NT2/D1 (cell line): ENCODE results near the gene BAK1.

Source experiments
- SUZ12 ChIP-seq: IDR thresholded peaks from 2 replicates; pipeline ENCODE4 v1.6.1; 2011; ENCODE audit not compliant: insufficient read length, insufficient read depth; ENCODE audit errors: extremely low read depth
- YY1 ChIP-seq: IDR thresholded peaks from 2 replicates; pipeline ENCODE4 v1.6.1; 2011; ENCODE audit not compliant: insufficient read length, insufficient read depth

DNA sequence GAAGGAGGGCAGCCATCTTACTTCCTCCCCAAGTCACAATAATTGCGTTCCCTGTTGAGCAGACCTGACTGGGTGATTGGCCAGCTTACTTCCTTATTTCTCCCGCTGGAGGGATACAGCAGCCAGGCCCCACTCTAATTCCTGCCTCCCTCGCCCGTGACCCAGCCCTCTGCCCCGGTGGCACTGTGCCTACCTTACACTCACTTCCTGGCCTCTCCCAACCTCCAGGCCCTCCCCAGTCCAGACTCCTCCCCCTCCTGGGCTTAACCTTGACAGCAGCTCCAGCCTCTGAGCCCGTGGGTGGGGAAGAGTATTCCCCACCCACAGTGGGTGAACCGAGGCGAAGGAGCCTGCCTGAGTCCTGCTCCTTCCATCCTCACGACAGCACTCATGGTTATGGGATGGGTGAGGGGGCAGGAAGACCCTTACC, 3.0 kb downstream of the BAK1 start:
- TF ChIP-seq YY1, result no peak
- no peak for TF ChIP-seq SUZ12
